Neutrophil (primary cell): ENCODE measurements around the gene MGAT4A.
A peak's percentile ranks its signal among the peaks of the same experiment; 100 is the strongest.

ENCODE experiments used
- H3K27ac ChIP-seq: fragments of 200-600 bp; sonication (generic); 2 replicates; pipeline ENCODE4 v1.5.1; 2016; ENCODE audit warnings: mild to moderate bottlenecking, moderate library complexity
- H3K27me3 ChIP-seq: fragments of 200-600 bp; sonication (generic); 2 replicates; pipeline ENCODE4 v1.6.0; 2016; ENCODE audit warnings: mild to moderate bottlenecking
- H3K36me3 ChIP-seq: fragments of 200-600 bp; sonication (generic); 2 replicates; pipeline ENCODE4 v1.5.1; 2017
- H3K4me1 ChIP-seq, 2 experiments: fragments of 200-600 bp in 1 of 2; sonication (generic) in 1 of 2; 1 replicate in 1 of 2; 2 replicates in 1 of 2; pipeline versions ENCODE4 v1.5.1 to v1.6.1; 2013 to 2016; ENCODE audit warnings: low read depth in 1 of 2, low read length in 1 of 2, mild to moderate bottlenecking in 1 of 2, moderate library complexity in 1 of 2; ENCODE audit not compliant: control insufficient read depth in 1 of 2, insufficient read depth in 1 of 2
- H3K4me3 ChIP-seq, 2 experiments: fragments of 200-600 bp in 1 of 2; sonication (generic) in 1 of 2; 1 replicate in 1 of 2; 2 replicates in 1 of 2; pipeline ENCODE4 v1.5.1; 2013 to 2016; ENCODE audit warnings: low read depth in 1 of 2, low read length in 1 of 2, mild to moderate bottlenecking in 1 of 2, moderate library complexity in 1 of 2
- H3K9me3 ChIP-seq: fragments of 200-600 bp; sonication (generic); 2 replicates; pipeline ENCODE4 v1.5.1; 2016
- CTCF ChIP-seq: fragments of 200-600 bp; sonication (generic); IDR thresholded peaks from 2 replicates; pipeline ENCODE4 v1.5.1; 2016; ENCODE audit warnings: antibody characterized with exemption

The MGAT4A gene

GRCh38 chr2:98676742-98677141 lies 54.2 kb downstream of the MGAT4A start:
- no peak for TF ChIP-seq CTCF
- Histone ChIP-seq H3K27me3 (no peaks in the 10 kb centered on the region), H3K9me3 (no peaks in the 10 kb centered on the region), H3K4me3 (no peak overlapping the region), H3K4me1 (no peaks in the 10 kb centered on the region), H3K27ac (no peak overlapping the region), H3K36me3 (peaks cover 28% of the 10 kb centered on the region)

- peaks cover 33% of the 10 kb centered on the region for H3K36me3 ChIP-seq
- H3K27ac ChIP-seq: peak overlapping the region; percentile 1
- TF ChIP-seq CTCF: no peak
- H3K4me3 ChIP-seq: no peak overlapping the region
- no peaks in the 10 kb centered on the region for H3K9me3 ChIP-seq
- H3K27me3 ChIP-seq: no peaks in the 10 kb centered on the region
- H3K4me1 ChIP-seq: no peaks in the 10 kb centered on the region
Observed at GRCh38 chr2:98674233-98674964, 56.5 kb downstream of the MGAT4A start.

DNA sequence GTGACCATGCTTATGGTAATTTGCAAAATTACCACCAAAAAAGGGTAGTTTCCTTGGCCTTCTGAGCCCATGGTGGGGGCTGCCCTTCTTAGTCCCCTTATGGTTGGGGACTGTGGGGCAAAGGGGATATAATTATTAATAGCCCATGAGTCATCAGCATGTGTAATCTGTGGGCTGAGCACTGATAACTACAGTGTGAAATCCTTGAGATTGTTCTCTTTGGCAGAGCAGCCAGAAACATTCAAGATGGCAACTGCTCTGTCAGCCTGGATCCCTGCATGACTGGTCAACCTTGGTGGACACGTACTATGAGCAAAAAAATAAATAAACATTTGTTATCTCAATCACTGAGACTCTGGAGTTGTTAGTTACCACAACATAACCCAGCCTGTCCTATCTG lies 61.3 kb downstream of the MGAT4A start:
- no peak for TF ChIP-seq CTCF
- H3K36me3 ChIP-seq: peaks cover 12% of the 10 kb centered on the region
- peaks cover 17% of the 10 kb centered on the region in 2 experiments for H3K4me1 ChIP-seq
- H3K27ac ChIP-seq: no peak overlapping the region
- H3K4me3 ChIP-seq: no peak overlapping the region
- no peaks in the 10 kb centered on the region for H3K27me3 ChIP-seq
- no peaks in the 10 kb centered on the region for H3K9me3 ChIP-seq

GRCh38 chr2:98665677-98666076 lies 65.3 kb downstream of the MGAT4A start:
- no peaks in the 10 kb centered on the region for H3K9me3 ChIP-seq
- H3K36me3 ChIP-seq: no peaks in the 10 kb centered on the region
- H3K27ac ChIP-seq: peak overlapping the region; percentile 78
- no peak for TF ChIP-seq CTCF
- H3K4me3 ChIP-seq: no peak overlapping the region
- no peaks in the 10 kb centered on the region for H3K27me3 ChIP-seq
- peaks cover 29 to 35% of the 10 kb centered on the region in 2 experiments for H3K4me1 ChIP-seq

DNA sequence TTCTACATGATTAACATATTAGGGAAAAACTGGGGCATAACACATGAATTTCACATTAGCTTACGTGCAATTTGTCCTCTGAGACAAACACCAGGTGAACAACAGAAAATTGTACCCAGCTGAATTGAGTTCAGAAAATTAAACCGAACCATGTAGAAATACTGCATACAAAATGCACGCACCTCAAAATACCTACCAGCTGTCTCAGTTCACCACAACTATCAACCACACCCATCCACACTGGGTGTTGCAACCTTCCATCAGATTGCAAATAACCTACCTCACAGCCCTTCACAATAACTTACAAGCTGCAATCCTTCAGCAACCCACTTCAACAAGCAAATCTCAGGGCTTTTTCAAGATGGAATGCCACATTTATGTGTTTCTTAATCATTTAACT lies 66.6 kb downstream of the MGAT4A start:
- Histone ChIP-seq H3K4me1 (peaks cover 29 to 35% of the 10 kb centered on the region in 2 experiments), H3K9me3 (no peaks in the 10 kb centered on the region), H3K27ac (peak overlapping the region; percentile 78), H3K4me3 (peak overlapping the region in 1 of 2 experiments; percentile 28), H3K27me3 (no peaks in the 10 kb centered on the region), H3K36me3 (no peaks in the 10 kb centered on the region)
- no peak for TF ChIP-seq CTCF
